SU-DHL-6 (cell line): ENCODE measurements around the gene UBE3B.

Source experiments
- H2AFZ ChIP-seq: fragments of 200-600 bp; sonication (generic); 2 replicates; pipeline ENCODE4 v1.6.1; 2014; ENCODE audit warnings: low read depth, mild to moderate bottlenecking, moderate library complexity, mixed read lengths, antibody characterized with exemption, low read length; ENCODE audit not compliant: severe bottlenecking
- H3F3A ChIP-seq: fragments of 200-600 bp; shearing (Covaris generic); 2 replicates; pipeline ENCODE4 v1.6.0; 2016; ENCODE audit warnings: antibody characterized with exemption, mild to moderate bottlenecking; ENCODE audit not compliant: insufficient read depth
- H3K27ac ChIP-seq: fragments of 200-600 bp; sonication (generic); 2 replicates; pipeline ENCODE4 v1.5.1; 2016; ENCODE audit warnings: low read depth, mild to moderate bottlenecking, low read length, moderate library complexity, mixed read lengths
- H3K27me3 ChIP-seq: fragments of 200-600 bp; sonication (generic), shearing (Covaris generic); 2 replicates; pipeline ENCODE4 v1.6.0; 2014; ENCODE audit warnings: mild to moderate bottlenecking, low read length
- H3K36me3 ChIP-seq: fragments of 200-600 bp; sonication (generic); 2 replicates; pipeline ENCODE4 v1.6.1; 2014; ENCODE audit warnings: mild to moderate bottlenecking, low read length, mixed read lengths
- H3K4me2 ChIP-seq: fragments of 300-600, 200-600 bp; shearing (Covaris generic), sonication (generic); 2 replicates; pipeline ENCODE4 v1.6.0; 2014; ENCODE audit warnings: low read length, low read depth, mild to moderate bottlenecking; ENCODE audit not compliant: poor library complexity, severe bottlenecking
- H3K4me3 ChIP-seq: fragments of 200-600 bp; sonication (generic); 2 replicates; pipeline ENCODE4 v1.5.1; 2014; ENCODE audit warnings: antibody characterized with exemption, low read length, mild to moderate bottlenecking, mixed read lengths; ENCODE audit not compliant: insufficient read depth, poor library complexity, severe bottlenecking
- H3K79me2 ChIP-seq: fragments of 200-600 bp; sonication (generic); 2 replicates; pipeline ENCODE4 v1.6.1; 2014; ENCODE audit warnings: mild to moderate bottlenecking, low read length, moderate library complexity; ENCODE audit not compliant: insufficient read depth
- H3K9ac ChIP-seq: fragments of 200-600 bp; sonication (generic); 2 replicates; pipeline ENCODE4 v1.7.0; 2014; ENCODE audit warnings: mild to moderate bottlenecking, low read length
- H3K9me2 ChIP-seq: fragments of 200-600 bp; sonication (generic); replicated peaks from 2 replicates; pipeline ENCODE4 v1.6.1; 2014; ENCODE audit warnings: low read length; ENCODE audit not compliant: insufficient read depth
- H3K9me3 ChIP-seq: fragments of 200-600 bp; sonication (generic); 2 replicates; pipeline ENCODE4 v1.6.1; 2014; ENCODE audit warnings: low read length, mixed read lengths; ENCODE audit not compliant: insufficient read depth
- H4K20me1 ChIP-seq: fragments of 200-600 bp; sonication (generic); 2 replicates; pipeline ENCODE4 v1.6.1; 2014; ENCODE audit warnings: low read depth, mild to moderate bottlenecking, antibody characterized with exemption, low read length, moderate library complexity, mixed read lengths
- EZH2phosphoT487 ChIP-seq: fragments of 200-600 bp; sonication (generic), shearing (Covaris generic); conservative IDR thresholded peaks from 2 replicates; pipeline ENCODE4 v1.6.1; 2018; ENCODE audit warnings: mild to moderate bottlenecking, antibody characterized with exemption, low read length, moderate library complexity, mixed read lengths
- TF ChIP-seq, protein P1 (sequence below): fragments of 200-600 bp; sonication (generic); IDR thresholded peaks from one replicate; pipeline ENCODE4 v1.5.1; 2017; ENCODE audit warnings: antibody characterized with exemption, mild to moderate bottlenecking, low read length, moderate library complexity; ENCODE audit not compliant: insufficient read depth, poor library complexity, severe bottlenecking

The UBE3B gene

DNA sequence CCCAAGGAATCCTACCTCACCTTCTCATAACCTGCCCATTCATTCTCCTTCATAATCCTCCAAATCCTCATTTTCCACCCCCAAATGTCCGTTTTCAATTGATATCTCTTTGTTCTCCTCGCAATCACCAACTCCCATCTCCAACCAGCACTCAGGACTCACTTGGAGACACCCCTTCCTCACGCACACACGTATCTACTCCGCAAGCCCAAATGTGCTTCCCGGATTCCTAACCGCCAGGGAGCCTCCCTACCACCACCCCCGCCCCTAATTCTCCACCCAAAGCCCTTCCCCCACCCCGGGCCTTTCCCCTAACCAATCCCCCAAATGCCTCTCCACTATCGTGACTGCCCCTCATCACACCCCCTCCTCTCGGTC is 638 bp upstream of the UBE3B start:
- Histone ChIP-seq H2AFZ (peak overlapping the region; percentile 69), H3K27ac (peak overlapping the region; percentile 72; the same call in 1 of the 2 replicates), H3K9me2 (no peaks in the 10 kb centered on the region), H3K9ac (peak overlapping the region; percentile 80), H3K36me3 (no peaks in the 10 kb centered on the region), H3K79me2 (peaks cover 67% of the 10 kb centered on the region), H3K9me3 (no peaks in the 10 kb centered on the region), H3K27me3 (no peaks in the 10 kb centered on the region), H4K20me1 (no peaks in the 10 kb centered on the region), H3F3A (no peaks in the 10 kb centered on the region), H3K4me2 (peak overlapping the region; percentile 95), H3K4me3 (peak overlapping the region; percentile 77)
- TF ChIP-seq, protein P1, sequence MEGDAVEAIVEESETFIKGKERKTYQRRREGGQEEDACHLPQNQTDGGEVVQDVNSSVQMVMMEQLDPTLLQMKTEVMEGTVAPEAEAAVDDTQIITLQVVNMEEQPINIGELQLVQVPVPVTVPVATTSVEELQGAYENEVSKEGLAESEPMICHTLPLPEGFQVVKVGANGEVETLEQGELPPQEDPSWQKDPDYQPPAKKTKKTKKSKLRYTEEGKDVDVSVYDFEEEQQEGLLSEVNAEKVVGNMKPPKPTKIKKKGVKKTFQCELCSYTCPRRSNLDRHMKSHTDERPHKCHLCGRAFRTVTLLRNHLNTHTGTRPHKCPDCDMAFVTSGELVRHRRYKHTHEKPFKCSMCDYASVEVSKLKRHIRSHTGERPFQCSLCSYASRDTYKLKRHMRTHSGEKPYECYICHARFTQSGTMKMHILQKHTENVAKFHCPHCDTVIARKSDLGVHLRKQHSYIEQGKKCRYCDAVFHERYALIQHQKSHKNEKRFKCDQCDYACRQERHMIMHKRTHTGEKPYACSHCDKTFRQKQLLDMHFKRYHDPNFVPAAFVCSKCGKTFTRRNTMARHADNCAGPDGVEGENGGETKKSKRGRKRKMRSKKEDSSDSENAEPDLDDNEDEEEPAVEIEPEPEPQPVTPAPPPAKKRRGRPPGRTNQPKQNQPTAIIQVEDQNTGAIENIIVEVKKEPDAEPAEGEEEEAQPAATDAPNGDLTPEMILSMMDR: no peak
- no peak for TF ChIP-seq EZH2phosphoT487

DNA sequence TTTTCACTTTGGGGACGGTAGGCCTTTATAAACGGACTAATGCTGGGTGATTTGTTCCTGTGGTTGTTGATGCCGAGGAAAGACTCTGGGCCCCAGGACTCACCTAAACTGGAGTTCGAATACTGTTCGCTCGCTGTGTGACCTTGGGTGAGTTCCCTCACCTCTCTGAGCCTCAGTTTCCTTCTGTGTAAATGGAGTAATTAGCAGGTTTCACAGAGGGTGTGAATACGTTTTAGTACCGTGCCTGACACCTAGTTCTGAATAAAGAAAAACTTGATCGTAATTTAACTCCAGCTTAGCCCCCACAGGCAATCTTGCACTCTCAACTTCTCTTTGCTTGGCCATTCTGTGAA is 505 bp downstream of the UBE3B start:
- Histone ChIP-seq H4K20me1 (no peaks in the 10 kb centered on the region), H3K9me2 (no peaks in the 10 kb centered on the region), H2AFZ (peak overlapping the region; percentile 69), H3K4me3 (peak overlapping the region; percentile 77), H3K36me3 (no peaks in the 10 kb centered on the region), H3K27ac (no peak overlapping the region), H3K9ac (peak overlapping the region; percentile 80), H3K79me2 (peaks cover 56% of the 10 kb centered on the region), H3K27me3 (no peaks in the 10 kb centered on the region), H3F3A (no peaks in the 10 kb centered on the region), H3K4me2 (peak overlapping the region; percentile 95), H3K9me3 (no peaks in the 10 kb centered on the region)
- TF ChIP-seq, protein P1: no peak
- no peak for TF ChIP-seq EZH2phosphoT487

DNA sequence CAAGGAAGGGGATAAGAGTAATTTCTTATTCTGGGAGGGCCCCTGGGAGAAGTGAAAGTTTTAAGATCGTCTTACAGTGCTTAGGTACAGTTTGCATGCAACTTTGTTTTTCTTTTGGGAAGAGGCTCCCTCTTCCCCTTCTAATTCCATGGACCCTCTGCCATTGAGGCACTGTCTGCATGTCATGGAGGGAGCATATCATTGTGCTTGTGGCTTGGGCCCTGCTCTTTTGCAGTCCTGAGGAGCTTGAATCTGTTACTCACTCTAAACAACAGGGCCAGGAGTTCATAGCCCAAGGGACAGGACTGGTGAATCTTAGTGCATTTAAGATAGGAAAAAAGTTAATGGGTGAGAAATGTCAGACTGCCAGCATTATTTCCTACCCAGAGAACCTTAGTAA is 2.3 kb downstream of the UBE3B start:
- no peaks in the 10 kb centered on the region for H3K9me2 ChIP-seq
- H3K27ac ChIP-seq: no peak overlapping the region
- no peak overlapping the region for H3K9ac ChIP-seq
- H3F3A ChIP-seq: no peaks in the 10 kb centered on the region
- no peak overlapping the region for H3K4me3 ChIP-seq
- no peaks in the 10 kb centered on the region for H4K20me1 ChIP-seq
- H2AFZ ChIP-seq: no peak overlapping the region
- H3K79me2 ChIP-seq: peaks cover 38% of the 10 kb centered on the region
- TF ChIP-seq, protein P1: no peak
- no peak for TF ChIP-seq EZH2phosphoT487
- H3K4me2 ChIP-seq: no peak overlapping the region
- H3K27me3 ChIP-seq: no peaks in the 10 kb centered on the region
- no peaks in the 10 kb centered on the region for H3K36me3 ChIP-seq
- no peaks in the 10 kb centered on the region for H3K9me3 ChIP-seq
